NCI-H82 treated with DMSO at 0.1 percent for 48 hours (cell line): ENCODE measurements around the gene PGBD5.

Source experiments
- DNase-seq: peaks from one replicate; lab custom pipeline; 2025; ENCODE audit not compliant: unreplicated experiment; lab: John Stamatoyannopoulos, UW

PGBD5 gene

DNA sequence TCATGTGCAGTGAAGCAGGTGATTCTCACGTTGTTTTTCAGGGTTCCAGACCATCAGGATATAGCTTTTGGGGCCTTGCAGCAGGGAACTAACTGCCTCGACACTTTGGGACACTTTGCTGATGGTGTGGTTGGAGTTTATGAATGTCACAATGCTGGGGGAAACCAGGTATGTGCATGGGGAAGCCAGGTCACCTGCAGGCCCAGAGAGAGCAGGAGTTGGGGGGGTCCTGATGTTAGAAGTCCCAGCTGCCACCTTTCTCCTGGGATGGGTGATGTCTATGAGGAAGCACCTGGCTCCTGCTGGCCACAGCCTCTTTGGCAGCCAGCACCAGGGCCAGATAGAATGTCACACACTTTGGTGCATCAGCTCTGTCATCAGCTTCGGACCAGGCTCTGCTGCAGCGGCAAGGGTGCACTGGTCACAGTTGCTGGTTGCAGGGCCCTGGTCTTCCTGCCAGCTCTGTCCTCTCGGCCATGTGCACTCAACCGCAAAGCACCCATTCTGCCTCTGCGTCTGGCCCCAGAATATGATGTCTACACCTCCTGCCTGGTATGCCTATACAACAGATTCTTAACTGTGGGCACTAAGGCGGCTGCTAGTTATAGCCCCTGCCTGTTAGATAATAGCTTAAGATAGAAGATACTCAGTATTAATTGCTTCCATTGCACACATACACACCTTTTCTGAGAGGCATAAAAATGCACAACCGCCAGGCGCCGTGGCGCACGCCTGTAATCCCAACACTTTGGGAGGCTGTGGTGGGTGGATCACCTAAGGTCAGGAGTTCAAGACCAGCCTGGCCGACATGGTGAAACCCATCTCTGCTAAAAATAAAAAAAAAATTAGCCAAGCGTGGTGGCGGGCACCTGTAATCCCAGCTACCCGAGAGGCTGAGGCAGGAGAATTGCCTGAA lies 160.7 kb downstream of the PGBD5 start:
- DNase-seq, result no peak
